K562 (cell line): ENCODE results near the gene CSAD. TPM values are rescaled to one million over a fixed set of nuclear protein-coding genes. Genes with fewer than 3 reads are reported as not detected.

ENCODE experiments used
- BHLHE40 ChIP-seq: IDR thresholded peaks from 2 replicates; pipeline ENCODE4 v1.6.1; 2011; ENCODE audit warnings: low read length, improper control_type of control experiment
- CBX5 ChIP-seq: IDR thresholded peaks from 2 replicates; pipeline ENCODE4 v1.6.1; 2014; ENCODE audit warnings: low read depth, borderline replicate concordance
- CGGBP1 ChIP-seq: fragments of 250-450 bp; sonication (Bioruptor Pico); IDR thresholded peaks from 2 replicates; pipeline ENCODE4 v1.9.0; 2021; ENCODE audit warnings: mild to moderate bottlenecking
- JUN ChIP-seq, 2 experiments: sonication (generic) in 1 of 2; formaldehyde crosslinking in 1 of 2; IDR thresholded peaks; 2 replicates each; pipeline versions ENCODE4 v1.6.1 to v1.8.0; 2012 to 2022; ENCODE audit warnings: borderline replicate concordance in 2 of 2, mild to moderate bottlenecking in 2 of 2, improper control_type of control experiment in 1 of 2, low read depth in 1 of 2, low read length in 1 of 2, missing genetic modification reagents in 1 of 2
- KAT8 ChIP-seq: fragments of 450-650 bp; IDR thresholded peaks from 2 replicates; pipeline ENCODE4 v1.6.1; 2016; ENCODE audit warnings: low read depth, mild to moderate bottlenecking
- LEF1 ChIP-seq: fragments of 450-650 bp; IDR thresholded peaks from 2 replicates; pipeline ENCODE4 v1.6.1; 2016; ENCODE audit warnings: mild to moderate bottlenecking
- MAFK ChIP-seq: IDR thresholded peaks from 2 replicates; pipeline ENCODE4 v1.6.1; 2011; ENCODE audit warnings: low read length, improper control_type of control experiment
- MEF2D ChIP-seq: conservative IDR thresholded peaks from 2 replicates; pipeline ENCODE4 v1.6.1; 2016; ENCODE audit warnings: low read depth, missing genetic modification characterization, missing compliant biosample characterization
- MXD1 ChIP-seq: fragments of 250-450 bp; sonication (Bioruptor Pico); IDR thresholded peaks from 2 replicates; pipeline ENCODE4 v1.8.0; 2021; ENCODE audit warnings: borderline replicate concordance, mild to moderate bottlenecking, moderate library complexity; ENCODE audit not compliant: poor library complexity, severe bottlenecking
- POLR2G ChIP-seq: fragments of 200-400 bp; formaldehyde crosslinking; IDR thresholded peaks from 2 replicates; pipeline ENCODE4 v1.6.1; 2017; ENCODE audit warnings: low read depth, mild to moderate bottlenecking, antibody characterized with exemption, low read length, moderate library complexity
- PRPF4 ChIP-seq: fragments of 200-400 bp; formaldehyde crosslinking; IDR thresholded peaks from one replicate; pipeline ENCODE4 v1.6.1; 2017; ENCODE audit warnings: low read length, low read depth, mild to moderate bottlenecking; ENCODE audit not compliant: insufficient read depth, poor library complexity, severe bottlenecking
- RNF2 ChIP-seq: sonication (generic); IDR thresholded peaks from 2 replicates; pipeline ENCODE4 v1.6.1; 2016
- SIN3B ChIP-seq: fragments of 450-650 bp; IDR thresholded peaks from 2 replicates; pipeline ENCODE4 v1.6.1; 2017; ENCODE audit warnings: low read depth, mild to moderate bottlenecking, moderate library complexity
- SOX6 ChIP-seq: fragments of 450-650 bp; IDR thresholded peaks from 2 replicates; pipeline ENCODE4 v1.6.1; 2014; ENCODE audit warnings: mild to moderate bottlenecking
- TSC22D4 ChIP-seq: fragments of 450-650 bp; IDR thresholded peaks from 2 replicates; pipeline ENCODE4 v1.6.1; 2016; ENCODE audit warnings: missing genetic modification characterization, missing biosample characterization, control low read depth
- XRCC3 ChIP-seq: fragments of 450-650 bp; IDR thresholded peaks from 2 replicates; pipeline ENCODE4 v1.6.1; 2017; ENCODE audit warnings: mild to moderate bottlenecking, moderate library complexity
- ZNF212 ChIP-seq: fragments of 450-650 bp; formaldehyde crosslinking; IDR thresholded peaks from 2 replicates; pipeline ENCODE4 v1.4.0; 2020; ENCODE audit warnings: mild to moderate bottlenecking
- ZNF407 ChIP-seq: fragments of 450-650 bp; IDR thresholded peaks from 2 replicates; pipeline ENCODE4 v1.6.1; 2016; ENCODE audit warnings: low read depth
- ZNF77 ChIP-seq: fragments of 250-450 bp; sonication (Bioruptor Pico); IDR thresholded peaks from 2 replicates; pipeline ENCODE4 v1.5.0; 2020
- polyA plus RNA-seq, 8 experiments: library from polyadenylated mRNA; depleted of rRNA in 4 of 8; stranded (reverse) in 5 of 8; unstranded in 3 of 8; fragments of >200 nt; fragmentation: Nextera tagmentation in 2 of 8; fragmentation: Illumina TruSeq in 1 of 8; extraction: Ambion mirVana in 2 of 8; extraction: Trizol in 1 of 8; gene quantifications; 2 replicates each; pipeline versions ENCODE4 v1.2.1 to v1.2.3, GENCODE V29; 2011 to 2014; ENCODE audit warnings: inconsistent platforms in 1 of 8, missing spikeins in 1 of 8
- total RNA-seq, 7 experiments: library from RNA; depleted of rRNA in 6 of 7; stranded (reverse); fragments of >200 nt in 6 of 7; fragmentation: Illumina TruSeq in 2 of 7; extraction: Trizol in 2 of 7; gene quantifications; 2 replicates each; pipeline versions ENCODE4 v1.2.1 to v1.2.3, GENCODE V29; 2011 to 2021; ENCODE audit warnings: low replicate concordance in 1 of 7

CSAD gene
- total and polyA plus RNA-seq, 9 of the 15 experiments (the other 6 are each of a cell fraction or from before 2014, with no cell fraction given) = 1.8 to 19.6 (median 8.1) TPM

- peak; percentile 88 for TF ChIP-seq RNF2
- TF ChIP-seq ZNF407 = no peak
- no peak for TF ChIP-seq TSC22D4
- no peak for TF ChIP-seq KAT8
- TF ChIP-seq XRCC3 = no peak
- TF ChIP-seq ZNF77 (CRISPR knock-in tag) = no peak
- peak; percentile 21; the same call in 1 of the 2 replicates for TF ChIP-seq BHLHE40
- peak; percentile 36; the same call in 1 of the 2 replicates for TF ChIP-seq SOX6
- TF ChIP-seq ZNF212 (CRISPR knock-in tag) = no peak
- peak; percentile 5; the same call in 1 of the 2 replicates for TF ChIP-seq MAFK
- TF ChIP-seq CGGBP1 = 0 out of 2 replicates have a peak, but pooled peaks have one; percentile 10
- TF ChIP-seq JUN (IDR thresholded peaks at IDR 0.05; ENCODE audit: borderline replicate concordance, low read depth, low read length) = peak; percentile 43; the same call in 1 of the 2 replicates
- TF ChIP-seq JUN (CRISPR knock-in tag; IDR thresholded peaks at IDR 0.05; ENCODE audit: borderline replicate concordance) = no peak
- no peak for TF ChIP-seq MXD1 (CRISPR knock-in tag)
- TF ChIP-seq PRPF4 = no peak
- no peak for TF ChIP-seq LEF1
- TF ChIP-seq POLR2G = peak; percentile 95
- TF ChIP-seq SIN3B = peak; percentile 27; the same call in 1 of the 2 replicates
- TF ChIP-seq CBX5 = 0 out of 2 replicates have a peak, but pooled peaks have one; percentile 27
- no peak for TF ChIP-seq MEF2D (tag)
Measured at GRCh38 chr12:53180220-53180930, at the start of gene CSAD, which contains the start of gene ZNF740 (continued).
